ENCODE data around the gene SLC22A8.

The SLC22A8 gene

DNA sequence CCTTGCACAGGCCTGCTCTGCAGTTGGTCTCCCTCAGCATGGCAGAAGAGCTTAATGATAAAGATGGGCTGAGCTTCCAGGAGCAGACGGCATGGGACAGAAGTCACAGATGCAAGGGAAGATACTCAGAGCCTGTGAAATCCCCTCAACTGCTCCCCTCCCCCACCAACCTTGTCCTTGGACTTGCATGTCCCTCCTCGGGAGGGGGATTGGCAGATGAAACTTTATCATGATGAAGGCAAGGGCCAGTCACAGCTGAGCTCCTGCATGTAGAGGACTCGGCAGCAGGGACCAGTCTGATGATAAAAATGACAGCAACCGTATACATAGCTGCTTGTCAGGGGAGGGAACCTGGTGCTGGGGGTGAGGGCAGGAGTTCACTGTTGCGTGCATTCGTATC lies 6.8 kb upstream of the SLC22A8 start:
- peak; percentile 86 for DNase-seq
- H3K27me3 ChIP-seq: no peaks in the 10 kb centered on the region
- TF ChIP-seq, protein P1, sequence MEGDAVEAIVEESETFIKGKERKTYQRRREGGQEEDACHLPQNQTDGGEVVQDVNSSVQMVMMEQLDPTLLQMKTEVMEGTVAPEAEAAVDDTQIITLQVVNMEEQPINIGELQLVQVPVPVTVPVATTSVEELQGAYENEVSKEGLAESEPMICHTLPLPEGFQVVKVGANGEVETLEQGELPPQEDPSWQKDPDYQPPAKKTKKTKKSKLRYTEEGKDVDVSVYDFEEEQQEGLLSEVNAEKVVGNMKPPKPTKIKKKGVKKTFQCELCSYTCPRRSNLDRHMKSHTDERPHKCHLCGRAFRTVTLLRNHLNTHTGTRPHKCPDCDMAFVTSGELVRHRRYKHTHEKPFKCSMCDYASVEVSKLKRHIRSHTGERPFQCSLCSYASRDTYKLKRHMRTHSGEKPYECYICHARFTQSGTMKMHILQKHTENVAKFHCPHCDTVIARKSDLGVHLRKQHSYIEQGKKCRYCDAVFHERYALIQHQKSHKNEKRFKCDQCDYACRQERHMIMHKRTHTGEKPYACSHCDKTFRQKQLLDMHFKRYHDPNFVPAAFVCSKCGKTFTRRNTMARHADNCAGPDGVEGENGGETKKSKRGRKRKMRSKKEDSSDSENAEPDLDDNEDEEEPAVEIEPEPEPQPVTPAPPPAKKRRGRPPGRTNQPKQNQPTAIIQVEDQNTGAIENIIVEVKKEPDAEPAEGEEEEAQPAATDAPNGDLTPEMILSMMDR (IDR thresholded peaks at IDR 0.05; ENCODE audit: low read depth, low read length): no peak
- H3K4me1 ChIP-seq: peaks cover 39% of the 10 kb centered on the region
- no peaks in the 10 kb centered on the region for H3K36me3 ChIP-seq
- H3K4me3 ChIP-seq (ENCODE audit: low read depth, low read length): no peak overlapping the region
- H3K9me3 ChIP-seq: no peaks in the 10 kb centered on the region

- H3K4me3 ChIP-seq (ENCODE audit: low read depth, low read length): no peak overlapping the region
- no peaks in the 10 kb centered on the region for H3K27me3 ChIP-seq
- H3K4me1 ChIP-seq: peaks cover 53% of the 10 kb centered on the region
- TF ChIP-seq, protein P1 (IDR thresholded peaks at IDR 0.05; ENCODE audit: low read depth, low read length): peak; percentile 49
- no peak for DNase-seq
- no peaks in the 10 kb centered on the region for H3K9me3 ChIP-seq
- H3K36me3 ChIP-seq: no peaks in the 10 kb centered on the region
Measured at GRCh38 chr11:63020671-63021291, 5.1 kb upstream of the SLC22A8 start.

DNA sequence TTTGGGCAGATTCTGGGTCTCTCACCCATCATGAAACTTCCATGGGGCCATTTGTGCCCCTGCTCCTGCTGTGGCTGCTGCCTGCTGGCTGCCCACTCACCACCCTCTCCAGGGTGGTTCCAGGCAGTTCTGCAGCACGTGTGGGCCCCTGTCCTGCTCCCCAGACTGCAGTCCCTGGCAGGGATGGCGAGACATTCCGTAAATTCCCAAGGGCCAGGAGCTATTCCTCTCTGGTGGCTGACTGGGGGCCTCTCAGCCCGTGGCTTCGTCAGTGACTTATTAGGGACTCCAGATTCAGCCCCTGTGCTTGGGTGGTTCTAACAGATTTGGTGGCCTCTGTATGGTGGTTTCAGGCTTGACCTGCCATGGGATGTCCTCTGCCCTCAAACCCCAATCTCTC lies 3.9 kb upstream of the SLC22A8 start:
- DNase-seq: no peak
- Histone ChIP-seq H3K9me3 (no peaks in the 10 kb centered on the region), H3K4me3 (ENCODE audit: low read depth, low read length) (no peak overlapping the region), H3K27me3 (no peaks in the 10 kb centered on the region), H3K4me1 (peaks cover 53% of the 10 kb centered on the region), H3K36me3 (no peaks in the 10 kb centered on the region)
- TF ChIP-seq, protein P1 (IDR thresholded peaks at IDR 0.05; ENCODE audit: low read depth, low read length): no peak

DNA sequence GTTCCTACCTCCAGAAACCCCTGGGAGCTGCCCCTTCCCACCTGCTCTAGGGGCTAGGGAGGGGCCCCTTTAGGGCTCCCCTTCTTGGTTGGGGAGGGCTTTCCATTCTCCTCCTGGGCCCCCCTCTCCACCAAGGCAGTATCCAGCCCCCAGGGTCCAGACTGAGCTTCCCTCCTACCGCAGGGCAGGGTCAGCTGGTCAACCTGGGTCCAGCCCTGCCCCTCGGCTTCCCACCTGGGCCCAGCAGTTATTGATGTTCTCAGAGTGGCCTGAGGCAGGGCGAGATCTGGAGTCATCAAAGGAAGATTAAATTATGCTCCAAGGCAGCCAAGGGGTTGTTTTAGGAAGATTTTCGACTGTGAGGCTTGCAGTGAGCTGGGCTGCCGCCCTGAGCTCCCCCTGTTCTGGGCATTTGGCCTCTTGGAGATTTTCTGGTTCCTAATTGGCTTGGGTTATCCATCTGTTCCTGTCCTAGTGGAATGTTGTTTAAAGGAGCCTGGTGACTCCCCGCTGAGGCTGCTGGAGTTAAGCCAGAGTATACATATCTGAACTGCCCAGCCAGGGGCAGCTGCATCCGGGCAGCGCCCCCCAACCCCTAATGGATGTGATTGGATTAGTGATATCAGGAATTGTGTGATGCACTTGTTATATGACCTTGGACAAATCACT lies 1.8 kb upstream of the SLC22A8 start:
- no peak overlapping the region; the same call in 1 of the 2 replicates for H3K4me3 ChIP-seq (ENCODE audit: low read depth, low read length)
- DNase-seq: peak; percentile 69
- no peaks in the 10 kb centered on the region for H3K36me3 ChIP-seq
- TF ChIP-seq, protein P1 (IDR thresholded peaks at IDR 0.05; ENCODE audit: low read depth, low read length): no peak
- H3K27me3 ChIP-seq: no peaks in the 10 kb centered on the region
- H3K9me3 ChIP-seq: no peaks in the 10 kb centered on the region
- H3K4me1 ChIP-seq: peaks cover 39% of the 10 kb centered on the region

- Histone ChIP-seq H3K27me3 (no peaks in the 10 kb centered on the region), H3K9me3 (no peaks in the 10 kb centered on the region), H3K36me3 (no peaks in the 10 kb centered on the region), H3K4me1 (peaks cover 26% of the 10 kb centered on the region), H3K4me3 (ENCODE audit: low read depth, low read length) (no peak overlapping the region)
- no peak for DNase-seq
- TF ChIP-seq, protein P1 (IDR thresholded peaks at IDR 0.05; ENCODE audit: low read depth, low read length): no peak
Measured at GRCh38 chr11:63014408-63015055, 1.1 kb downstream of the SLC22A8 start.

DNA sequence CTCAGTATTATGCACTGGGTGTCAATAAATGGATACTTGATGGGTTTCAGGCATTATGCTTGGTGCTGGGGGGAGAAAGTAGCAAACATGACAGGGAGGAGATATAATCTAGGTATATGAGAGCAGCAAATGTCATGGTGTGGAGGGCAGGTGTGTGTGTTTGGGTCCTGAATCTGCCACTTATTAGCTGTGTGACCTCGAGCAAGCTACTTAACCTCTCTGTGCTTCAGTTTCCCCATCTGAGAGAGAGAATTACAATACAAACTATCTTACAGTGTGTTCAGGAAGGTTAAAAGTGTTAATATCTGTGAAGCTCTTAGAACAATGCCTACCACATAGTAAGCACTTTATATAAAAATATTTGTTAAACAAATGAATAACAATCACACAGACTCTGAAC lies 2.8 kb downstream of the SLC22A8 start:
- DNase-seq: no peak
- H3K27me3 ChIP-seq: no peaks in the 10 kb centered on the region
- H3K4me1 ChIP-seq: peaks cover 15% of the 10 kb centered on the region
- H3K4me3 ChIP-seq (ENCODE audit: low read depth, low read length): no peak overlapping the region
- TF ChIP-seq, protein P1 (IDR thresholded peaks at IDR 0.05; ENCODE audit: low read depth, low read length): no peak
- H3K36me3 ChIP-seq: no peaks in the 10 kb centered on the region
- H3K9me3 ChIP-seq: no peaks in the 10 kb centered on the region

All from BE2C (cell line).